ENCODE results near the gene CNOT2.

CNOT2 gene

GRCh38 chr12:70393787-70394499 is 150.7 kb downstream of the CNOT2 start:
- DNase-seq (ENCODE audit: low read depth) = no peak
- no peak overlapping the region for H3K4me3 ChIP-seq (ENCODE audit: low read depth, low read length)
- TF ChIP-seq, protein P1, sequence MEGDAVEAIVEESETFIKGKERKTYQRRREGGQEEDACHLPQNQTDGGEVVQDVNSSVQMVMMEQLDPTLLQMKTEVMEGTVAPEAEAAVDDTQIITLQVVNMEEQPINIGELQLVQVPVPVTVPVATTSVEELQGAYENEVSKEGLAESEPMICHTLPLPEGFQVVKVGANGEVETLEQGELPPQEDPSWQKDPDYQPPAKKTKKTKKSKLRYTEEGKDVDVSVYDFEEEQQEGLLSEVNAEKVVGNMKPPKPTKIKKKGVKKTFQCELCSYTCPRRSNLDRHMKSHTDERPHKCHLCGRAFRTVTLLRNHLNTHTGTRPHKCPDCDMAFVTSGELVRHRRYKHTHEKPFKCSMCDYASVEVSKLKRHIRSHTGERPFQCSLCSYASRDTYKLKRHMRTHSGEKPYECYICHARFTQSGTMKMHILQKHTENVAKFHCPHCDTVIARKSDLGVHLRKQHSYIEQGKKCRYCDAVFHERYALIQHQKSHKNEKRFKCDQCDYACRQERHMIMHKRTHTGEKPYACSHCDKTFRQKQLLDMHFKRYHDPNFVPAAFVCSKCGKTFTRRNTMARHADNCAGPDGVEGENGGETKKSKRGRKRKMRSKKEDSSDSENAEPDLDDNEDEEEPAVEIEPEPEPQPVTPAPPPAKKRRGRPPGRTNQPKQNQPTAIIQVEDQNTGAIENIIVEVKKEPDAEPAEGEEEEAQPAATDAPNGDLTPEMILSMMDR (IDR thresholded peaks at IDR 0.05; ENCODE audit: low read depth, low read length) = no peak
- TF ChIP-seq MAX (IDR thresholded peaks at IDR 0.05; ENCODE audit: low read depth, low read length) (no peak), MYC (IDR thresholded peaks at IDR 0.05; ENCODE audit: low read depth, low read length) (no peak), POLR2A (IDR thresholded peaks at IDR 0.05; ENCODE audit: extremely low read depth, insufficient read length) (no peak)

GRCh38 chr12:70398002-70398401 is 154.8 kb downstream of the CNOT2 start:
- no peak overlapping the region for H3K4me3 ChIP-seq (ENCODE audit: low read depth, low read length)
- TF ChIP-seq, protein P1 (IDR thresholded peaks at IDR 0.05; ENCODE audit: low read depth, low read length) = no peak
- TF ChIP-seq POLR2A (IDR thresholded peaks at IDR 0.05; ENCODE audit: extremely low read depth, insufficient read length) = no peak
- TF ChIP-seq MAX (IDR thresholded peaks at IDR 0.05; ENCODE audit: low read depth, low read length) = no peak
- no peak for TF ChIP-seq MYC (IDR thresholded peaks at IDR 0.05; ENCODE audit: low read depth, low read length)

GRCh38 chr12:70398862-70399261 is 155.6 kb downstream of the CNOT2 start:
- DNase-seq (ENCODE audit: low read depth) = no peak
- TF ChIP-seq, protein P1 (IDR thresholded peaks at IDR 0.05; ENCODE audit: low read depth, low read length) = no peak
- TF ChIP-seq MYC (IDR thresholded peaks at IDR 0.05; ENCODE audit: low read depth, low read length) = no peak
- TF ChIP-seq MAX (IDR thresholded peaks at IDR 0.05; ENCODE audit: low read depth, low read length) = no peak
- TF ChIP-seq POLR2A (IDR thresholded peaks at IDR 0.05; ENCODE audit: extremely low read depth, insufficient read length) = no peak
- no peak overlapping the region for H3K4me3 ChIP-seq (ENCODE audit: low read depth, low read length)

More at GRCh38 chr12:70398002-70398401, 154.8 kb downstream of the CNOT2 start:
- DNase-seq (ENCODE audit: low read depth) = no peak

GRCh38 chr12:70399311-70399710 is 156.1 kb downstream of the CNOT2 start:
- TF ChIP-seq POLR2A (IDR thresholded peaks at IDR 0.05; ENCODE audit: extremely low read depth, insufficient read length) (no peak), MAX (IDR thresholded peaks at IDR 0.05; ENCODE audit: low read depth, low read length) (no peak), MYC (IDR thresholded peaks at IDR 0.05; ENCODE audit: low read depth, low read length) (no peak)
- TF ChIP-seq, protein P1 (IDR thresholded peaks at IDR 0.05; ENCODE audit: low read depth, low read length) = no peak
- no peak overlapping the region for H3K4me3 ChIP-seq (ENCODE audit: low read depth, low read length)
- DNase-seq (ENCODE audit: low read depth) = no peak

DNA sequence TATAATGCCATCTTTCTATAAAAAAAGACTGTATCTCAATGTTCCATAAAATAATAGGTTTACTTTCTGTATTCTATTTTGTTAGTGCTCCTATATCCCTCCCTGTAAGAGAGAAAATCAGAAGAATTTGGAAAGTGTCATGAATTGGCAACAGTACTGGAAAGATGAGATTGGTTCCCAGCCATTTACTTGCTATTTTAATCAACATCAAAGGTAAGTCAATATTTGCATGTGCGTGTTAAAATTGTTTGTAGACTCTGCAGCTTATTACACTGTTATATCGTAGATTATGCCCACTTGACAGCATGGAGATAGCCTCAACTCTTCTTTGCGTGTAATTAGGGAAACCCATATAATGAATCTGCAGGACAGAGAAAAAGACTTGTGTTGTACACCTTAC is 156.9 kb downstream of the CNOT2 start:
- no peak overlapping the region for H3K4me3 ChIP-seq (ENCODE audit: low read depth, low read length)
- no peak for DNase-seq (ENCODE audit: low read depth)
- TF ChIP-seq, protein P1 (IDR thresholded peaks at IDR 0.05; ENCODE audit: low read depth, low read length) = no peak
- no peak for TF ChIP-seq MAX (IDR thresholded peaks at IDR 0.05; ENCODE audit: low read depth, low read length)
- TF ChIP-seq POLR2A (IDR thresholded peaks at IDR 0.05; ENCODE audit: extremely low read depth, insufficient read length) = no peak
